22Rv1 (cell line): Measurements from ENCODE around the gene PLIN3.
A peak's percentile ranks its signal among the peaks of the same experiment; 100 is the strongest.
"Not testable (repeated sequence)": the region's sequence is repeated elsewhere in the genome, so short reads cannot be mapped to it uniquely, and the experiment has no call there.

Experiments
- H3K27ac ChIP-seq: fragments of 450-650 bp; 2 replicates; pipeline ENCODE4 v1.5.1; 2017
- CTCF ChIP-seq: fragments of 450-650 bp; IDR thresholded peaks from 2 replicates; pipeline ENCODE4 v1.5.1; 2017; ENCODE audit warnings: mild to moderate bottlenecking
- ZFX ChIP-seq: fragments of 450-650 bp; IDR thresholded peaks from 2 replicates; pipeline ENCODE4 v1.6.1; 2017; ENCODE audit warnings: antibody characterized with exemption, borderline replicate concordance

The PLIN3 gene

GRCh38 chr19:4830768-4831265 lies 36.6 kb downstream of the PLIN3 start:
- H3K27ac ChIP-seq = peak overlapping the region; percentile 63
- no peak for TF ChIP-seq CTCF
- TF ChIP-seq ZFX = no peak

GRCh38 chr19:4830332-4830731 lies 37.1 kb downstream of the PLIN3 start:
- TF ChIP-seq ZFX (no peak), CTCF (no peak)
- H3K27ac ChIP-seq = peak overlapping the region; percentile 63

- no peak overlapping the region for H3K27ac ChIP-seq
Measured at GRCh38 chr19:4829001-4829712, 38.3 kb downstream of the PLIN3 start.

GRCh38 chr19:4823577-4823976 lies 43.9 kb downstream of the PLIN3 start:
- H3K27ac ChIP-seq = no peak overlapping the region
- TF ChIP-seq ZFX = no peak
- TF ChIP-seq CTCF = no peak

More at GRCh38 chr19:4829001-4829712, 38.3 kb downstream of the PLIN3 start:
- TF ChIP-seq CTCF = no peak
- no peak for TF ChIP-seq ZFX

- not testable (repeated sequence) for H3K27ac ChIP-seq
Measured at GRCh38 chr19:4822354-4822753, 45.1 kb downstream of the PLIN3 start.

GRCh38 chr19:4821265-4821664 lies 46.2 kb downstream of the PLIN3 start:
- no peak for TF ChIP-seq CTCF
- TF ChIP-seq ZFX = no peak

GRCh38 chr19:4817467-4818277 lies 49.8 kb downstream of the PLIN3 start:
- TF ChIP-seq ZFX = no peak
- no peak for TF ChIP-seq CTCF
- H3K27ac ChIP-seq = no peak overlapping the region

More at GRCh38 chr19:4821265-4821664, 46.2 kb downstream of the PLIN3 start:
- no peak overlapping the region for H3K27ac ChIP-seq
